Measurements from ENCODE around the gene MEIOB.

The MEIOB gene

GRCh38 chr16:1857433-1858097 lies 14.4 kb downstream of the MEIOB start:
- TF ChIP-seq ZC3H10 (CRISPR knock-in tag; IDR thresholded peaks at IDR 0.05) = no peak
- no peak for TF ChIP-seq ZFP3 (CRISPR knock-in tag; IDR thresholded peaks at IDR 0.05)
- TF ChIP-seq OSR1 (CRISPR knock-in tag; IDR thresholded peaks at IDR 0.05) = no peak
- TF ChIP-seq ZNF565 (CRISPR knock-in tag; conservative IDR thresholded peaks at IDR 0.05; ENCODE audit: low read depth) = no peak
- TF ChIP-seq BACH2 (CRISPR knock-in tag; IDR thresholded peaks at IDR 0.05; ENCODE audit: borderline replicate concordance) = no peak
- no peak for TF ChIP-seq TOX (CRISPR knock-in tag; IDR thresholded peaks at IDR 0.05; ENCODE audit: borderline replicate concordance)
- no peak for ATAC-seq

GRCh38 chr16:1851793-1852192 lies 20.2 kb downstream of the MEIOB start:
- no peak for ATAC-seq
- no peak for TF ChIP-seq TSHZ2 (CRISPR knock-in tag; IDR thresholded peaks at IDR 0.05)
- no peak for TF ChIP-seq ZNF8 (CRISPR knock-in tag; IDR thresholded peaks at IDR 0.05)
- no peak for TF ChIP-seq ZNF70 (CRISPR knock-in tag; IDR thresholded peaks at IDR 0.05)
- TF ChIP-seq RARB (CRISPR knock-in tag; IDR thresholded peaks at IDR 0.05) = no peak
- TF ChIP-seq CSRNP3 (CRISPR knock-in tag; IDR thresholded peaks at IDR 0.05) = no peak
- no peak for TF ChIP-seq CREB5 (CRISPR knock-in tag; IDR thresholded peaks at IDR 0.05; ENCODE audit: low read depth)
- TF ChIP-seq CSDC2 (CRISPR knock-in tag; IDR thresholded peaks at IDR 0.05) = no peak
- no peak for TF ChIP-seq TCF4 (CRISPR knock-in tag; IDR thresholded peaks at IDR 0.05; ENCODE audit: borderline replicate concordance)
- TF ChIP-seq ARNTL (CRISPR knock-in tag; IDR thresholded peaks at IDR 0.05; ENCODE audit: borderline replicate concordance, low read depth) = no peak
- no peak for TF ChIP-seq ZFP3 (CRISPR knock-in tag; IDR thresholded peaks at IDR 0.05)
- TF ChIP-seq ZFP30 (CRISPR knock-in tag; IDR thresholded peaks at IDR 0.05) = no peak
- TF ChIP-seq TOX (CRISPR knock-in tag; IDR thresholded peaks at IDR 0.05; ENCODE audit: borderline replicate concordance) = no peak
- no peak for TF ChIP-seq PATZ1 (CRISPR knock-in tag; IDR thresholded peaks at IDR 0.05; ENCODE audit: borderline replicate concordance)
- TF ChIP-seq ISL1 (CRISPR knock-in tag; IDR thresholded peaks at IDR 0.05) = no peak
- TF ChIP-seq BACH2 (CRISPR knock-in tag; IDR thresholded peaks at IDR 0.05; ENCODE audit: borderline replicate concordance) = no peak
- no peak for TF ChIP-seq ZNF565 (CRISPR knock-in tag; conservative IDR thresholded peaks at IDR 0.05; ENCODE audit: low read depth)
- TF ChIP-seq OSR1 (CRISPR knock-in tag; IDR thresholded peaks at IDR 0.05) = no peak
- TF ChIP-seq PPARA (CRISPR knock-in tag; IDR thresholded peaks at IDR 0.05; ENCODE audit: borderline replicate concordance) = no peak
- TF ChIP-seq GLIS3 (CRISPR knock-in tag; IDR thresholded peaks at IDR 0.05) = no peak

- TF ChIP-seq ZC3H10 (CRISPR knock-in tag; IDR thresholded peaks at IDR 0.05) (no peak), OSR1 (CRISPR knock-in tag; IDR thresholded peaks at IDR 0.05) (no peak), RARB (CRISPR knock-in tag; IDR thresholded peaks at IDR 0.05) (no peak), TCF4 (CRISPR knock-in tag; IDR thresholded peaks at IDR 0.05; ENCODE audit: borderline replicate concordance) (no peak), CSRNP3 (CRISPR knock-in tag; IDR thresholded peaks at IDR 0.05) (no peak), CSDC2 (CRISPR knock-in tag; IDR thresholded peaks at IDR 0.05) (no peak), CREB5 (CRISPR knock-in tag; IDR thresholded peaks at IDR 0.05; ENCODE audit: low read depth) (no peak), ZNF8 (CRISPR knock-in tag; IDR thresholded peaks at IDR 0.05) (no peak), ZFP3 (CRISPR knock-in tag; IDR thresholded peaks at IDR 0.05) (no peak)
- ATAC-seq = no peak
These were observed 21.0 kb downstream of the MEIOB start for GRCh38 chr16:1850981-1851380.
